Breast epithelium (tissue), 3 donors: ENCODE measurements around the gene PKM.

ENCODE experiments used
- CTCF ChIP-seq, 3 donors: fragments of 450-650 bp; IDR thresholded peaks; one replicate each; pipeline ENCODE4 v1.5.1; 2016 to 2017; ENCODE audit warnings: antibody characterized with exemption in 3 of 3, mild to moderate bottlenecking in 3 of 3, moderate library complexity in 3 of 3
- POLR2A ChIP-seq: fragments of 450-650 bp; IDR thresholded peaks from one replicate; pipeline ENCODE4 v1.6.1; 2016; ENCODE audit warnings: antibody characterized with exemption, mild to moderate bottlenecking, moderate library complexity
- POLR2AphosphoS5 ChIP-seq, 3 donors: sonication (generic); formaldehyde crosslinking; IDR thresholded peaks; one replicate each; pipeline ENCODE4 v1.6.1; 2017; ENCODE audit warnings: antibody characterized with exemption in 3 of 3

GRCh38 chr15:72271221-72271620 lies 40.2 kb upstream of the PKM start:
- no peak for TF ChIP-seq POLR2A
- TF ChIP-seq CTCF (IDR thresholded peaks at IDR 0.05): no peak
- no peak for TF ChIP-seq POLR2AphosphoS5 (IDR thresholded peaks at IDR 0.05)
